ENCODE measurements around the gene OR51A4.
"Not testable (repeated sequence)": the region's sequence is repeated elsewhere in the genome, so short reads cannot be mapped to it uniquely, and the experiment has no call there.

The OR51A4 gene

DNA sequence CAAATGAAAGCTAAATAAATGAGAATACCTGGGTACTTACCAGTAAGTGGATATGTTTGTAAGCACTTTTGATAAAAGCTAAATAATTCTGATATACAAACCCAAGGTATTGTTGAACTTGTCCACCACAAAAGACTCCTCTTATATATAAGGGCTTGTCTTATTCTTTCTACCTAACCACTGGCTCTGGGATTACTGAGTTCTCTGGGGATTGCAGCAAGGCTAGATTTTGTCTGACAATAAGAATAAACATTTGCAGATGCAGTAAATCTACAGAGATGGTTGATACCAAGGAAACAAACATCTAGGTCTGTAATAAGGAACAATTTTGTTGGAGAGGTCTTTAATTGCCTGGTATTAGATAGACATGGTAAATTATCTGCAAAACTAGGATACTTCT, at the start of gene OR51A4:
TSS of gene OR51A4 (minus strand) at position 101 of the 400 bp plus-strand sequence. CDS start 505 bp downstream, outside the sequence.
- DNase-seq (ENCODE audit: low spot score) = no peak

DNA sequence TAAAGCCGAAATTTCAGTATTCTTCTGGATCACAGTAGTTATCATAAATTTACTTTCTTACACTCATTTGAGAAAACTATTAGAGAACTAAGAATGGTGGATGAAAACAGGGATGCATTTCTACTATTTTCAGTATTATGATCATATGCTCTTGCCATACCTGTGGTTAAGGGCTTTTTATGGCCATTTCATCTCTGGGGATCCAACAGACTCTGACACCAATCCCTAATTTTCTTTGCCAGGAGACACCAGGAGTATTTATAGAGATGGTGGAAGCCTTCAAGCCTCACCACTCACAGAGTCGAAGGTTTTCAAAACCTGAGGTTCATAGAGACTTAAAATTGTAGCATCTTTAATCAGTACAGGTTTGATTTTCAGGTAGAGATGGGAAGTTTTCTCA, 47.1 kb upstream of the OR51A4 start, which contains the start of gene OR51L1:
TSS of gene OR51L1 (plus strand) at position 301 of the 400 bp plus-strand sequence. CDS start 4,132 bp downstream, outside the sequence.
- no peak for DNase-seq (ENCODE audit: low spot score)

DNA sequence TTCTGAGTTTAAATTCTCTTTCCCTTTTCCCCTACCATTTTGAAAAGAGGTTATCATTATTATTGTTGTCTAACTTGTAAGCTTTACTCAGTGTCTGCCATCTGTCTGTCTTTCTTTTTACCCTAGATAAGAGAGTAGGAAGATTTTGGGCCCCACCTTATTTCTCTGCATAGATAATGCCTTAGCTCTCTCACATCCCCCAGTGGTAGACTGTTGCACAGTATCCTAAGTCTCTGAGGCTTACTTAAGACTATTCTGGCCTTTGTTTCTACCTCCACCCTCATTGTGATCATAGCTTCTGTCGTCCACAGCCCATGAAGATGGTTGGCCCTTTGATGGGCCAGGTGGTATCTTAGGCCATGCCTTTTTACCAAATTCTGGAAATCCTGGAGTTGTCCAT, 43.7 kb upstream of the OR51A4 start:
- DNase-seq (ENCODE audit: low spot score) = no peak

GRCh38 chr11:4983841-4984240, 36.4 kb upstream of the OR51A4 start:
- DNase-seq (ENCODE audit: low spot score) = no peak

GRCh38 chr11:4982678-4983077, 35.3 kb upstream of the OR51A4 start:
- no peak for DNase-seq (ENCODE audit: low spot score)

- DNase-seq (ENCODE audit: low spot score) = no peak
Measured at GRCh38 chr11:4979036-4979435, 31.6 kb upstream of the OR51A4 start.

DNA sequence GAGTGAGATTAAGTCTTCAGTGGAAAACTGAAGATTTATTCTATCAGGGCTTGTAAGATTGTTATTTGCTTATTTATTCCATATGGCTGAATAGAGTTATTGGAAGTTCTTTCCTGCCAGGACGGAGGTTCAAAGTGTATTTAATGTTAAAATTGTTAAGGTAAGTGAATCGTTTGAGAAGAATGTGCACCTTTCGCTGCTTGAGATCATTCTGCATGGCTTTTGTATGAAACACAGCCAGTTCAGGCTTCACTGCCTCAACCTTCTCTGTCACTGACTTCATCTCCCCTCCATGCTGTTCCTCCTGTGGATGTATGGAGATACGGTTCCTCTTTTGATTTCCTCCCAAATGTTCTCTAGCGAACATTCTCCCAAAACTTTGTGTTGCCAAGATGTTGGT, 28.0 kb upstream of the OR51A4 start:
- DNase-seq (ENCODE audit: low spot score) = no peak

GRCh38 chr11:4962816-4963215, 15.4 kb upstream of the OR51A4 start:
- no peak for DNase-seq (ENCODE audit: low spot score)

DNA sequence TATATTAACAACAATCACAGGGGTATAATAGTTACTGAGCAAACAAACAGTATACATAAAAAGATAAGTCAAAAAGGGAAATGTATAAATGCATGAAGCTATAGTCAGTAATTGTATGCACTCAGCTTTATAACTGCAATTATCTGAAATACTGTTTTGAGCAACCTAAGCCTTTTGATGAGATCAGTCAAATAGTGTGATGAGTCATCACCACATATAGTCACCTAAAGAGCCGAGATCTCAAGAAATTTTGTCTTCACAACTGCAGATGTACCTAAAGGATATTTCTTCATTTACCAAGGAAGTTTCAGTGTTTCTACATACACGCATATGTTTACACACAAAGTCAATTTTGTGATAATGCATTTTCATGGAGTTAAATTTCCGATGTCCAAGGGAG, 13.5 kb upstream of the OR51A4 start:
- no peak for DNase-seq (ENCODE audit: low spot score)

DNA sequence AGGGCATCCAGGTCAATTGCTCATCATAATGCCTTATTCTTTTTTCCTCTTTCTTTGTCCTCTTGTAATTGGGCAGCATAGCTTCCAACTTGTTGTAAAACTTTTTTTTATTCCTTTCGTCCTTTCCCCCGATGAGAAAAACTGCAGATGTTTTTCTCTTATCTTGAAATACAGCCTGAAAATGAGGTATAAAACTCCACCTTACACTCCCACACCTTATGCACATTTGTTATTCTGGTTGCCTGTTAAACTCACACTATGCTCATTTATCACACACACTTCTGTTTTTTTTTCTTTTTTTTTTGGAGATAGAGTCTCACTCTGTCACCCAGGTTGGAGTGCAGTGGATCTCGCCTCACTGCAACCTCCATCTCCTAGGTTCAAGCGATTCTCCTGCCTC, 10.0 kb upstream of the OR51A4 start:
- no peak for DNase-seq (ENCODE audit: low spot score)

DNA sequence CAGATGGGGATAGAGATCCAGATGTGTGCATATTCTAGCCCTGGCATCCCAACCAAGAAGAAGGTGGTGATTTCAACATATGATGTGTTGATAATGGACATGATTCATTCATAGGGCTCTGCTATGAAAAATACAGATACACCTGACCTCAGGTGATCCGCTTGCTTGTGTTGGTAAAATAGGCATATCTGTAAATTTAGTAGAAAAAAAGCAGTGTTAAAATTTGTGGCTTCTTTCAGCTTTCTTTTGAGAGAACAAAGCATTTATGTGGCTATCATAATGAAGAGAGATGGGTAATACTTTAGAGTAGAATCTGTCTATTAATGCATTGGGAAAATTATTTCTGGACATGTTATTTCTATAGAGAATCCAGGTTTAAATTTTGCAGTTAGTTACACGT, 8.2 kb upstream of the OR51A4 start, which contains the start of gene OR51A2:
TSS of gene OR51A2 (minus strand) at position 101 of the 400 bp plus-strand sequence. CDS start at position 101, 0 bp downstream.
- not testable (repeated sequence) for DNase-seq (ENCODE audit: low spot score)

- no peak for DNase-seq (ENCODE audit: low spot score)
Measured at GRCh38 chr11:4936745-4937144, 10.7 kb downstream of the OR51A4 start.

DNA sequence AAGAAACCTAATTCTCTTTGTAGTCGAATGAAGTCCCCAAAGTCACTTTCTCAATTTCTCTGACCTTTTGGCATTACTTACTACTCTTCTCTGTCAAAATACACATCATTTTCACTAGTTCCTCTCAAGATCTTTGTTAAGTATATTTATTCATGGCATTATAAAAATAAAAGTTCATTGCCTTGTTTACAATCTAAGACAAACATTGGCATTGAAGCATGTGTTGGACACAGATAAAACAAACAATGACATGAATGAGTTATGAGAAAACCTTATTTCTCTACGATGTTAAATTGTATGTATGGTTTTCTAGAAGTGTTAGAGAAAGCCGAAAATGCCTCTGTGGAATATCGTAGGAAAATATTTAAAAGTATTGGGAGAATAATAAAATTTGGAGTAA, 14.7 kb downstream of the OR51A4 start:
- no peak for DNase-seq (ENCODE audit: low spot score)

DNA sequence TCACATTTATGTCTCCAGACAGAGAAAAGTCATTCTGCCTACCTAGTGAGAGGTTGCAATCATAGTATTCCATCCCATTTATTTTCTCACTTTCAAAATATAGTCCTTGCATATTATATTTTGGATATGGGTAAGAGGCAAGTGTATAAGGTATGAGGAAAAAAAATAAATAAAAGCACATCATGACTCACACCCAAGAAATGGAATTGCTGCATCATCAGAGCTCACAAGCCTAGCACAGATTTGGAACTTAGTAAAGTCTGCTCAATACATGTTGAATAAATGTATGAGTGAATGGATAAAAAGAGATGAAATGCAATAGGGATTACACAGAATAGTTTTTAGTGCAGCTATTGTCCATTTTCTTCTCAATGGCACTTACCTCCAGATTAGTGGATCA, 20.8 kb downstream of the OR51A4 start:
- DNase-seq (ENCODE audit: low spot score) = no peak

- no peak for DNase-seq (ENCODE audit: low spot score)
Measured at GRCh38 chr11:4924239-4924638, 23.2 kb downstream of the OR51A4 start, which contains the start of gene OR51G1. OR51G1 (minus strand) TSS chr11:4924339; CDS start chr11:4924339, 0 bp downstream.

GRCh38 chr11:4922304-4922703, 25.1 kb downstream of the OR51A4 start:
- no peak for DNase-seq (ENCODE audit: low spot score)

GRCh38 chr11:4921796-4922195, 25.6 kb downstream of the OR51A4 start:
- no peak for DNase-seq (ENCODE audit: low spot score)

GRCh38 chr11:4919250-4919649, 28.2 kb downstream of the OR51A4 start, which contains the start of gene OR51G2:
OR51G2 (minus strand) TSS chr11:4919350; CDS start chr11:4915663, 3,687 bp downstream.
- no peak for DNase-seq (ENCODE audit: low spot score)

DNA sequence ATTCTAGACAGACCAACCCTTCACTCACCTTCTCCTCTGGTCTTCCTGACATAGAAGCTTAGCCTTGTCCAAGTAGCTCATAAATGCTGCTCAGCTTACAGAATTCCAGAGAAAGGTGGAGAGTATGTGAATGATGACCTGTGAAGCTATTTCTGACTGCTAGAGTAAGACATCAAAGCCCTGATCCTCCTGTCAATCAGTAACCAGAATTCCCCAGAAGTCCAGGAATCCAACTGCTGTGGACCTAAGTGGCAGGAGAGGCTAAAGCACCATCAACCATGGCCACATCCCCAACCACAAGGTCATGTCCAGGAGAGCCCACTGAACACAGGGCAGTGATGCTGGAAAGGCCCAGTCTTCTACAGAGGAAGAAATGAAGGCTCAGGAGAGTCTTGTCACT, 30.8 kb downstream of the OR51A4 start:
- no peak for DNase-seq (ENCODE audit: low spot score)

DNA sequence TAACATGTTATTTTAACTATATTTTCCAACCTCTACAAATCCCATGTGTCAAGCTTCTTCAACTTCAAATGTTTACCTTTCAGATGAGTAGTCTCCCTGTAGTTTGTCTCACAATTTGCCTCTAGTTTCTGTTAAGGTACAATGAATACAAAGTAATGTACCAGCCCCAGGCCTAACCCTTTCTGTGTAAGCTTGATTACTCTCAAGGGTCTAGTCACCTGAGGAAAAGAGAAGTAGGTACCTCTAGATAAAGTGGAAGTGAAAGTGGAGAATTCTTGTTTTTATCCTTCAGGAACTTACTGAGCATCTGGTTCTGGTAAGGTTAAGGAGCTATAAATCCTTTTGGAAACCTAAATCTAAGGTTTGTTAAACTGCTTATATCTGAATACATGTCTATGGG, 43.9 kb downstream of the OR51A4 start, which contains the start of gene OR51A7:
TSS of gene OR51A7 (plus strand) at position 300 of the 400 bp plus-strand sequence. CDS start 3,587 bp downstream, outside the sequence.
- DNase-seq (ENCODE audit: low spot score) = no peak
